ENCODE measurements around the gene LRRFIP2.

The LRRFIP2 gene

GRCh38 chr3:37116998-37117397 lies 57.4 kb downstream of the LRRFIP2 start:
- no peak overlapping the region for H3K4me3 ChIP-seq (ENCODE audit: low read length)
- H3K27me3 ChIP-seq (ENCODE audit: insufficient read depth, low read length), result no peaks in the 10 kb centered on the region
- no peaks in the 10 kb centered on the region for H3K9me3 ChIP-seq (ENCODE audit: insufficient read depth, low read depth, low read length)
- H3K27ac ChIP-seq (ENCODE audit: low read depth, low read length), result no peak overlapping the region
- no peak overlapping the region for H3K9ac ChIP-seq (ENCODE audit: low read depth, low read length)
- 0 out of 2 replicates have a peak, but pooled peaks cover 2% of the 10 kb centered on the region for H3K36me3 ChIP-seq (ENCODE audit: insufficient read depth, low read length)
- no peaks in the 10 kb centered on the region for H3K4me1 ChIP-seq (ENCODE audit: insufficient read depth, low read length)
- no CpG with 5 or more reads among the region's 1 CpG for WGBS

GRCh38 chr3:37115446-37115845 lies 58.9 kb downstream of the LRRFIP2 start:
- H3K27ac ChIP-seq (ENCODE audit: low read depth, low read length), result no peak overlapping the region
- H3K9ac ChIP-seq (ENCODE audit: low read depth, low read length), result no peak overlapping the region
- H3K27me3 ChIP-seq (ENCODE audit: insufficient read depth, low read length), result no peaks in the 10 kb centered on the region

GRCh38 chr3:37114251-37115145 lies 59.9 kb downstream of the LRRFIP2 start:
- Histone ChIP-seq H3K27me3 (ENCODE audit: insufficient read depth, low read length) (no peaks in the 10 kb centered on the region), H3K27ac (ENCODE audit: low read depth, low read length) (no peak overlapping the region), H3K9me3 (ENCODE audit: insufficient read depth, low read depth, low read length) (no peaks in the 10 kb centered on the region), H3K4me1 (ENCODE audit: insufficient read depth, low read length) (no peaks in the 10 kb centered on the region), H3K36me3 (ENCODE audit: insufficient read depth, low read length) (no peaks in the 10 kb centered on the region), H3K9ac (ENCODE audit: low read depth, low read length) (no peak overlapping the region), H3K4me3 (ENCODE audit: low read length) (no peak overlapping the region)
- 95% methylated on average over 2 of the region's 2 CpGs for WGBS

More at GRCh38 chr3:37115446-37115845, 58.9 kb downstream of the LRRFIP2 start:
- no peaks in the 10 kb centered on the region for H3K9me3 ChIP-seq (ENCODE audit: insufficient read depth, low read depth, low read length)
- no peaks in the 10 kb centered on the region for H3K36me3 ChIP-seq (ENCODE audit: insufficient read depth, low read length)
- H3K4me3 ChIP-seq (ENCODE audit: low read length), result no peak overlapping the region
- H3K4me1 ChIP-seq (ENCODE audit: insufficient read depth, low read length), result no peaks in the 10 kb centered on the region
- WGBS, result 0% methylated on average over 1 of the region's 2 CpGs

GRCh38 chr3:37112987-37113386 lies 61.4 kb downstream of the LRRFIP2 start:
- H3K9me3 ChIP-seq (ENCODE audit: insufficient read depth, low read depth, low read length), result no peaks in the 10 kb centered on the region
- H3K4me3 ChIP-seq (ENCODE audit: low read length), result no peak overlapping the region
- no peak overlapping the region for H3K9ac ChIP-seq (ENCODE audit: low read depth, low read length)
- no CpG with 5 or more reads among the region's 1 CpG for WGBS
- no peaks in the 10 kb centered on the region for H3K36me3 ChIP-seq (ENCODE audit: insufficient read depth, low read length)
- no peaks in the 10 kb centered on the region for H3K4me1 ChIP-seq (ENCODE audit: insufficient read depth, low read length)
- H3K27me3 ChIP-seq (ENCODE audit: insufficient read depth, low read length), result no peaks in the 10 kb centered on the region
- no peak overlapping the region for H3K27ac ChIP-seq (ENCODE audit: low read depth, low read length)

DNA sequence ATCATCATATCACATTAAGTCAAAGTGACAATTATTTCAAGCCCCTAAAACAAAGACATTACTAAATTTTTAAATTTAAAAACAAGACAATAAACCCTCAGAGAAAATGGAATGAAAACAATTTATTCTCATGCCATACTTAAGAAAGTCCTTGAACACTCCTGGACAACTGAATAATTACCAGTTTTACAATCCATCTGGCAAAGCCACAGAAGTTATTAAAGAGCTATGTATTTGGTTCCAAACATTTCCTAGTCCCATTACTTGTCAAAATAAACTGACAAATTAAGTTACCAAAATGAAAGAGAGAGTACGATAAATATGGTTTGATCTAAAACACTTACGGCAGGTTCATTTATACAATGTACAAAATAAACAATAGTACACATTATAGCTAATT lies 63.2 kb downstream of the LRRFIP2 start:
- H3K9ac ChIP-seq (ENCODE audit: low read depth, low read length), result no peak overlapping the region
- H3K27ac ChIP-seq (ENCODE audit: low read depth, low read length), result no peak overlapping the region
- no peaks in the 10 kb centered on the region for H3K36me3 ChIP-seq (ENCODE audit: insufficient read depth, low read length)
- 100% methylated on average over 1 of the region's 2 CpGs for WGBS
- no peaks in the 10 kb centered on the region for H3K27me3 ChIP-seq (ENCODE audit: insufficient read depth, low read length)
- no peak overlapping the region for H3K4me3 ChIP-seq (ENCODE audit: low read length)
- H3K9me3 ChIP-seq (ENCODE audit: insufficient read depth, low read depth, low read length), result no peaks in the 10 kb centered on the region
- no peaks in the 10 kb centered on the region for H3K4me1 ChIP-seq (ENCODE audit: insufficient read depth, low read length)

DNA sequence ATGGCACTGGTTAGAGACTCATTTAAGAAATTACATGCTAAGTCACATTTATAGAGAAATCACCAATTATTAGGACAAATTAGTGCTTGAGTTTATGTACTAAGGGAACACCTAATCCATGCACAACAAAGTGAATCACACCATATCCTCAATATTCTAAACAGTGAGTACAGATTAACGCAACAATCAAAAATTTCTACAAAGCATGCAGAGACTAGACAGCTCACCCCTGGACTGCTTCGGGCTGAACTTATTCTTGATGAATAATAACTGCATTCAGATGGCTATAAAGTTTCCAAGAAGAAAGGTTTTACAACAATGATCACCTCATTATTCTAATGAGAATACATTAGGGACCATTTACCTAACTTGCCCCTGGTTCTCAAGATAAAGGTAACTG lies 66.5 kb downstream of the LRRFIP2 start:
- Histone ChIP-seq H3K4me1 (ENCODE audit: insufficient read depth, low read length) (no peaks in the 10 kb centered on the region), H3K27ac (ENCODE audit: low read depth, low read length) (no peak overlapping the region), H3K36me3 (ENCODE audit: insufficient read depth, low read length) (no peaks in the 10 kb centered on the region), H3K9me3 (ENCODE audit: insufficient read depth, low read depth, low read length) (no peaks in the 10 kb centered on the region), H3K27me3 (ENCODE audit: insufficient read depth, low read length) (no peaks in the 10 kb centered on the region), H3K9ac (ENCODE audit: low read depth, low read length) (no peak overlapping the region), H3K4me3 (ENCODE audit: low read length) (no peak overlapping the region)
- WGBS, result 92% methylated on average over 2 of the region's 2 CpGs

GRCh38 chr3:37103103-37103808 lies 71.1 kb downstream of the LRRFIP2 start:
- Histone ChIP-seq H3K9ac (ENCODE audit: low read depth, low read length) (no peak overlapping the region), H3K27me3 (ENCODE audit: insufficient read depth, low read length) (no peaks in the 10 kb centered on the region), H3K27ac (ENCODE audit: low read depth, low read length) (no peak overlapping the region), H3K4me1 (ENCODE audit: insufficient read depth, low read length) (no peaks in the 10 kb centered on the region), H3K36me3 (ENCODE audit: insufficient read depth, low read length) (no peaks in the 10 kb centered on the region), H3K4me3 (ENCODE audit: low read length) (no peak overlapping the region), H3K9me3 (ENCODE audit: insufficient read depth, low read depth, low read length) (no peaks in the 10 kb centered on the region)
- 90% methylated on average over 2 of the region's 2 CpGs for WGBS

- WGBS, result 97% methylated on average over 1 of the region's 1 CpG
- H3K9me3 ChIP-seq (ENCODE audit: insufficient read depth, low read depth, low read length), result no peaks in the 10 kb centered on the region
- no peak overlapping the region for H3K9ac ChIP-seq (ENCODE audit: low read depth, low read length)
- no peaks in the 10 kb centered on the region for H3K27me3 ChIP-seq (ENCODE audit: insufficient read depth, low read length)
- H3K27ac ChIP-seq (ENCODE audit: low read depth, low read length), result no peak overlapping the region
- no peaks in the 10 kb centered on the region for H3K36me3 ChIP-seq (ENCODE audit: insufficient read depth, low read length)
- no peak overlapping the region for H3K4me3 ChIP-seq (ENCODE audit: low read length)
- peaks cover 7% of the 10 kb centered on the region for H3K4me1 ChIP-seq (ENCODE audit: insufficient read depth, low read length)
Measured at GRCh38 chr3:37100411-37100810, 74.0 kb downstream of the LRRFIP2 start.

DNA sequence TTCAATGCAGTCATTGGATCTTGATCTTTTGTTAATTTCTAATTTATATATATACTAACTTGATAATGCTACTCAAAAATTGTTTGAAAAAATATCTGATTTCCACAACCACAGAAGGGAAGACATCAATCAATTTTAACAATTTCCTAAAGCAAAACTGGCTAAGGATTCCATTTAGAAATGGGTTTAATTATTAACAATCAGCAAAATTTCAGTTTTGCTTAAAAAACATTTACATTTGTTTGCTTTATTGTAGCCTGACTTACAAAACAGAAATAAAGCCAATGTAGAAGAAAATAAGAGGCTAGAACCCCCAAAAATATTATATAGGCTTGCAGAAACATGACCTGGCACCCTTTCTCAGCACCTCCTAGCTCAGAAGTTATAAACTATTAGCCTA lies 74.9 kb downstream of the LRRFIP2 start:
- Histone ChIP-seq H3K4me3 (ENCODE audit: low read length) (no peak overlapping the region), H3K27ac (ENCODE audit: low read depth, low read length) (no peak overlapping the region), H3K4me1 (ENCODE audit: insufficient read depth, low read length) (peaks cover 7% of the 10 kb centered on the region), H3K9me3 (ENCODE audit: insufficient read depth, low read depth, low read length) (no peaks in the 10 kb centered on the region), H3K36me3 (ENCODE audit: insufficient read depth, low read length) (peaks cover 8% of the 10 kb centered on the region; the same call in 1 of the 2 replicates), H3K27me3 (ENCODE audit: insufficient read depth, low read length) (no peaks in the 10 kb centered on the region), H3K9ac (ENCODE audit: low read depth, low read length) (no peak overlapping the region)

GRCh38 chr3:37098884-37099283 lies 75.5 kb downstream of the LRRFIP2 start:
- Histone ChIP-seq H3K27me3 (ENCODE audit: insufficient read depth, low read length) (no peaks in the 10 kb centered on the region), H3K36me3 (ENCODE audit: insufficient read depth, low read length) (peaks cover 8% of the 10 kb centered on the region), H3K27ac (ENCODE audit: low read depth, low read length) (no peak overlapping the region), H3K9ac (ENCODE audit: low read depth, low read length) (no peak overlapping the region), H3K4me3 (ENCODE audit: low read length) (no peak overlapping the region), H3K9me3 (ENCODE audit: insufficient read depth, low read depth, low read length) (no peaks in the 10 kb centered on the region), H3K4me1 (ENCODE audit: insufficient read depth, low read length) (peaks cover 7% of the 10 kb centered on the region)
- WGBS, result 96% methylated on average over 2 of the region's 2 CpGs

DNA sequence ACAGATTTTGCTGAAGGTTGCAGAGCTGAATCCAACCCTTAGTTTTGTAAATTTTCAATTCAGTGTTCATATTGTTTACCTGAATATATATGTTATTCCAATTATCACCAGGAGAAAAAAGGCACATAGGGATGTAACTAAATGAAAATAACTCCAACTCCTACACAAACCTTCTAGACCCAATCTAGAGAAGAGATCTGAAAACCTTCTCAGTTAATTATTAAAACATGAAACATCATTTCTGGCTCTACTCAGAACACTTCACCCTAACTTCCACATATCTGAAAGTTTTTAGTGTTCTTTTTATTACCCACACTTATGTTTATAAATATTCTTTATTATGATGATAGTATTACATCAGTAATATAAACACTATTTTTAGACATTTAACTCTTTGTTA lies 76.6 kb downstream of the LRRFIP2 start:
- no peak overlapping the region for H3K9ac ChIP-seq (ENCODE audit: low read depth, low read length)
- H3K27ac ChIP-seq (ENCODE audit: low read depth, low read length), result no peak overlapping the region
- no peaks in the 10 kb centered on the region for H3K9me3 ChIP-seq (ENCODE audit: insufficient read depth, low read depth, low read length)
- H3K4me3 ChIP-seq (ENCODE audit: low read length), result no peak overlapping the region
- no peaks in the 10 kb centered on the region for H3K27me3 ChIP-seq (ENCODE audit: insufficient read depth, low read length)
- H3K4me1 ChIP-seq (ENCODE audit: insufficient read depth, low read length), result peaks cover 7% of the 10 kb centered on the region
- H3K36me3 ChIP-seq (ENCODE audit: insufficient read depth, low read length), result peaks cover 8% of the 10 kb centered on the region
